Measurements from ENCODE around the gene THAP2. TPM values are rescaled to one million over a fixed set of nuclear protein-coding genes. Genes with fewer than 3 reads are reported as not detected.

The THAP2 gene
- total RNA-seq, 1 donor: 13.0 TPM

DNA sequence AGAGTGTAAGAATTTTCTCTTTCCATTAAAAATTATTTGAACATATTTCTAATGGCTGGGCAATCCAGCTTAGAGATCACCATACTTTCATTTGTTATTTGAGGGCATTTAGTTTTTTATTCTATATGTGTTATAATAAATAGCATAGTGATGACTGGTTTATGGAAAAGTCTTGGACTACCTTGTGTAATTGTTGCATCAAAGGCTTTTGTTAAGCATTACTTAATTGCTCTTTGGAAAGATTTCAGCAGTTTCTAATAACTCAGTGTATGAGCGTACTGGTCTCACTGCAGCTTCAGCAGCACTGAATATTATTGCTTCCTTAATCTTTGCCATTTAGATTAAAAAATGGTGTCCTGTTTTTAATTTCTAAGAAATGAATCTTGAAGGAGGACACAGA, 44.6 kb downstream of the THAP2 start:
- no peak overlapping the region for H3K4me3 ChIP-seq (ENCODE audit: low read length)
- H3K9me3 ChIP-seq (ENCODE audit: low read depth, low read length): peaks cover 12% of the 10 kb centered on the region
- no peaks in the 10 kb centered on the region for H3K27me3 ChIP-seq (ENCODE audit: insufficient read depth, low read length)
- peaks cover 4% of the 10 kb centered on the region for H3K4me1 ChIP-seq (ENCODE audit: insufficient read depth, low read length)

DNA sequence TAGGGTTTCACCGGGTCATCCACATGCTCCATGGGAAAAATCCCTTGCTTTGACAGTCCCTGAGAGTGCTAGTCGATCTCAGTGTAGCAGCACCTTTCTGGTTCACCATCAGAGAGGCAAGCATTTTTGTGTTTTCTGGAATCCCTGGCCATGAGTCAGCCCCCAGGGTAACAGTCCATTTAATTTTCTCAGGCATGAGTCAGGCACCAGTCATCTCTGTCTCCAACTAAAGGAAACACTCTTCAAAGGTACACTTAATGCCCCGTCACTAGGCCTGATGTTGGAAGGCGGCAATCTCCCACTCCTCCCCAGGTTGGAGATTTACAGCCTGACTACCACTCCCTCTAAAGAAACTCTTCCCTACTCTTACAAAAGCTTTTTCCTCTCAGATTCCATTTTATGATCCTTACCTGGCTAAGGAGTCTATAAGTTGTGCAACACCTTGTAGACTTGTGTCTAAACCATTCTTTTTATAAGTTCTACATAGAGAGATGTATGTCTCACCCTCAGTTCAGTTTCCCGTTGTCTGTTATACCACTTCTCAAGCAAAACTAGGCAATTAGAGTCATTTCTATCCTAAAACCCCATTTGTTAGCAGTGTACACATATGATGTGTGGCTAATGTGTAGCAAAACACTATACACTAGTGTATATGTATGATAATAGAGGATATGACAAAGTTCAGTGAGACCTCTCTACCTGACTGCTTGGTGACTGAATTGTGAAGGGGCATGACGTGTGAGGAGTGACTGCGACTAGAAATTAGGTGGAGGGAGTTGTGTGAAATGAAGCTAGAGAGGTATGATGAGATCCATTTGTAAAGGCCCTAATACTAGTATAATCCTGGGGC, 46.4 kb downstream of the THAP2 start:
- H3K4me3 ChIP-seq (ENCODE audit: low read length): no peak overlapping the region
- peaks cover 28% of the 10 kb centered on the region for H3K9me3 ChIP-seq (ENCODE audit: low read depth, low read length)
- peaks cover 4% of the 10 kb centered on the region for H3K4me1 ChIP-seq (ENCODE audit: insufficient read depth, low read length)
- no peaks in the 10 kb centered on the region for H3K27me3 ChIP-seq (ENCODE audit: insufficient read depth, low read length)

DNA sequence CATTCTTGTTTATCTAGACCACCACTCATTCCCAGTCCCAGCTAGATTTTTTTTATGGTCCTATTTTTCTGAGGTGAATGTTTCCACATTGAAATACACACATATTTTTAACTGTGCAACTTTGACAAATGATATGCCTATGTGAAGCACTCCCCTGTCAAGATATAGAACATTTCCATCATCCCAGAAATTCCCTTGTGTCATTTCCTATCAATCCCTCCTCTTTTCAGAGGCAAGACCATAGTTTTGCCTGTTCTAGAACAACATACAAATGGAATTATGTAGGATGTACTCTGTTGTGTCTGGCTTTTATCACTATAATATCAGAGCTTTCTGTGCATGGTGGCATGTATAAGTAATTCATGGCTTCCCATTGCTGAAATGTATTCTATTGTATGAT, 54.5 kb downstream of the THAP2 start:
- no peak overlapping the region for H3K4me3 ChIP-seq (ENCODE audit: low read length)
- no peaks in the 10 kb centered on the region for H3K4me1 ChIP-seq (ENCODE audit: insufficient read depth, low read length)
- peaks cover 19% of the 10 kb centered on the region for H3K9me3 ChIP-seq (ENCODE audit: low read depth, low read length)
- no peaks in the 10 kb centered on the region for H3K27me3 ChIP-seq (ENCODE audit: insufficient read depth, low read length)

DNA sequence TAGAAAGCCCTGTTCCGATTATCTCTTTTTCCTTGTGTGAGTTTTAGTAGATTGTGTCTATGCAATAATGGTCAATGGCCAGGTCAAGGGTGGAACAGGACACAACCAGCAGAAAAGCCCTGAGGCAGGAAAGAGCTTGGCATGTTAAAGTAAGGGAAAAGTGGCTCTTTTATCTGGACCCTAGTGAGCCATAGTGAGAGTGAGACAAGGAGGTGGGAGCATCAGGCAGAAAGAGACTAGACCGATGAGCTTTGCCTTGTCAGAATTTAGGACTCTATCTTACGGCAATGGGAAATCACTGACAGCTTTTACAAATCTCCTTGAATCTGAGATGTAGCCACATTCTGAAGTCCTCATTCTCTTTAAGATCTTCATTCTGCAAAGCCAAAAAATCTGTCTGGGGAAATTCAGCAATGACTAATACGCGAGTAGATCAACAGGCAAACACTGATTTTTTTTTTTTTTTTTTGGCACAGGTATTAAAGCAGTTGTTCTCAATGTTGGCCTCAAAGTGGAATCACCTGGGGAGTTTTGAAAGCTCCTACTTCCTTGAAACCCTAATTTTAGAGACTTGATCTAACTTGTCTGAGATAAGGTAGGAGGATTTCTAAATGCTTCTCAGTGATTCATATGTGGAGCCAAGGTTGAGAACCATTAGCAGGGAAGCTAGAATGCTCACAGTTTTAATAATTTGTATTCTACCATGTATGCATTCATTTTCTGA, 55.7 kb downstream of the THAP2 start:
- H3K27me3 ChIP-seq (ENCODE audit: insufficient read depth, low read length): no peaks in the 10 kb centered on the region
- no peaks in the 10 kb centered on the region for H3K4me1 ChIP-seq (ENCODE audit: insufficient read depth, low read length)
- H3K4me3 ChIP-seq (ENCODE audit: low read length): no peak overlapping the region
- peaks cover 8% of the 10 kb centered on the region for H3K9me3 ChIP-seq (ENCODE audit: low read depth, low read length)

GRCh38 chr12:71721783-71722505, 57.8 kb downstream of the THAP2 start:
- Histone ChIP-seq H3K4me3 (ENCODE audit: low read length) (no peak overlapping the region), H3K27me3 (ENCODE audit: insufficient read depth, low read length) (no peaks in the 10 kb centered on the region)

DNA sequence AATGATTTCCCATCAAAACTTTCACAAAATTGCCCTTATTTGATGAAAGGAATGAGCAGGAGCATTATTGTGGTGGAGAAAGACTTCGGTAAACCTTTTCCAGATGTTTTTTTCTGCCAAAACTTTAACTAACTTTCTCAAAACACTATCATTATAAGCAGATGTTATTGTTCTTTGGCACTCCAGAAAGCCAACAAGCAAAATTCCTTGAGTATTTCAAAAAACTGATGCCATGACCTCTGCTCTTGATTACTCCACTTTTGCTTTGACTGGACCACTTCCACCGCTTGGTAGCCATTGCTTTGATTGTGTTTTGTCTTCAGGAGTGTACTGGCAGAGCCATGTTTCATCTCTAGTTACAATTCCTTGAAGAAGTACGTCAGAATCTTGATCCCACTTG, 60.9 kb downstream of the THAP2 start:
- Histone ChIP-seq H3K4me3 (ENCODE audit: low read length) (no peak overlapping the region), H3K27me3 (ENCODE audit: insufficient read depth, low read length) (no peaks in the 10 kb centered on the region), H3K9me3 (ENCODE audit: low read depth, low read length) (no peaks in the 10 kb centered on the region), H3K4me1 (ENCODE audit: insufficient read depth, low read length) (no peaks in the 10 kb centered on the region)

More at GRCh38 chr12:71721783-71722505, 57.8 kb downstream of the THAP2 start:
- Histone ChIP-seq H3K9me3 (ENCODE audit: low read depth, low read length) (no peaks in the 10 kb centered on the region), H3K4me1 (ENCODE audit: insufficient read depth, low read length) (no peaks in the 10 kb centered on the region)

DNA sequence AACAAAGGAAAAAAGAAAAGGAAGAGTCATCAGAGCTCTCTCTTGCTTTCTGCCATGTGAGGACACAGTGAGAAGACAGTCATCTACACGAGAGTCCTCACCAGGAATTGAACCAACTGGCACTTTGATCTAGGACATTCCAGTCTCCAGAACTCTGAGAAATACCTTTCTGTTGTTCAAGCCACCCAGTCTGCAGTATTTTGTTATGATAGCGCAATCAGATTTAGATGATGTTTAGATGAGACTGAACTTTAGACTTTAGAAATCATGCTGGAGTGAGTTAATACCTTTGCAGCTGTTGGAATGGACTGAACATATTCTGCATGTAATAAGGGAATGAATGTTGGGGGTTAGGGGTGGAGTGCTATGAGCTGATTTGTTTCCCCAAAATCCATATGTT, 62.4 kb downstream of the THAP2 start:
- H3K9me3 ChIP-seq (ENCODE audit: low read depth, low read length): no peaks in the 10 kb centered on the region
- H3K4me3 ChIP-seq (ENCODE audit: low read length): no peak overlapping the region
- no peaks in the 10 kb centered on the region for H3K4me1 ChIP-seq (ENCODE audit: insufficient read depth, low read length)
- no peaks in the 10 kb centered on the region for H3K27me3 ChIP-seq (ENCODE audit: insufficient read depth, low read length)

- H3K4me1 ChIP-seq (ENCODE audit: insufficient read depth, low read length): no peaks in the 10 kb centered on the region
- H3K4me3 ChIP-seq (ENCODE audit: low read length): no peak overlapping the region
- H3K27me3 ChIP-seq (ENCODE audit: insufficient read depth, low read length): no peaks in the 10 kb centered on the region
- no peaks in the 10 kb centered on the region for H3K9me3 ChIP-seq (ENCODE audit: low read depth, low read length)
These were observed 63.9 kb downstream of the THAP2 start for GRCh38 chr12:71727958-71728357.

Other genes with a start within 250 kb of the THAP2 start
- not detected for gene LGR5, start 224.5 kb upstream of the THAP2 start, total RNA-seq
- gene ZFC3H1, start 453 bp upstream of the THAP2 start, total RNA-seq: 132 TPM
- 15.4 TPM for gene TMEM19, start 21.8 kb downstream of the THAP2 start, total RNA-seq
- 43.0 TPM for gene RAB21, start 90.6 kb downstream of the THAP2 start, total RNA-seq
- gene TBC1D15, start 175.5 kb downstream of the THAP2 start, total RNA-seq: 120 TPM